Measurements from ENCODE around the gene POLR3C. TPM values are rescaled to one million over a fixed set of nuclear protein-coding genes. Genes with fewer than 3 reads are reported as not detected.

The POLR3C gene
- total and polyA plus RNA-seq, 2 donors from 2014 or later: 16.1 to 30.0 TPM

GRCh38 chr1:145778146-145778540, 45.9 kb upstream of the POLR3C start:
- Histone ChIP-seq H3K9me3 (ENCODE audit: control insufficient read depth in 2 of 3, insufficient read depth in 1 of 3, low read length in 3 of 3) (no peaks in the 10 kb centered on the region), H3K4me3 (ENCODE audit: low read length in 3 of 3) (no peak overlapping the region), H3K4me1 (ENCODE audit: control insufficient read depth in 2 of 3, insufficient read depth in 2 of 3, low read depth in 1 of 3, low read length in 3 of 3) (no peaks in the 10 kb centered on the region), H3K27me3 (ENCODE audit: control insufficient read depth, insufficient read depth, low read length) (no peaks in the 10 kb centered on the region), H3K27ac (ENCODE audit: low read depth in 2 of 2, low read length in 2 of 2) (no peak overlapping the region), H3K9ac (ENCODE audit: low read length in 3 of 3) (no peak overlapping the region), H3K36me3 (ENCODE audit: control insufficient read depth in 2 of 3, insufficient read depth in 3 of 3, low read length in 3 of 3) (no peaks in the 10 kb centered on the region)
- DNase-seq: no peak
- intact Hi-C loops (cut with DNase I): no loop called here
- no peak for TF ChIP-seq CTCF (IDR thresholded peaks at IDR 0.05; ENCODE audit: borderline replicate concordance, extremely low read depth, insufficient read depth)
- no peak for FAIRE-seq

- Histone ChIP-seq H3K9ac (ENCODE audit: low read length in 3 of 3) (no peak overlapping the region), H3K9me3 (ENCODE audit: control insufficient read depth in 2 of 3, insufficient read depth in 1 of 3, low read length in 3 of 3) (no peaks in the 10 kb centered on the region), H3K27me3 (ENCODE audit: control insufficient read depth, insufficient read depth, low read length) (no peaks in the 10 kb centered on the region), H3K4me3 (ENCODE audit: low read length in 3 of 3) (no peak overlapping the region), H3K27ac (ENCODE audit: low read depth in 2 of 2, low read length in 2 of 2) (no peak overlapping the region), H3K4me1 (ENCODE audit: control insufficient read depth in 2 of 3, insufficient read depth in 2 of 3, low read depth in 1 of 3, low read length in 3 of 3) (peaks cover 0 to 4% (median 0%) of the 10 kb centered on the region in 3 donors), H3K36me3 (ENCODE audit: control insufficient read depth in 2 of 3, insufficient read depth in 3 of 3, low read length in 3 of 3) (no peaks in the 10 kb centered on the region)
- DNase-seq: no peak
- no peak for TF ChIP-seq CTCF (IDR thresholded peaks at IDR 0.05; ENCODE audit: borderline replicate concordance, extremely low read depth, insufficient read depth)
- FAIRE-seq: no peak
- intact Hi-C loops (cut with DNase I): no loop called here
Observed at GRCh38 chr1:145782272-145783099, 41.5 kb upstream of the POLR3C start.

GRCh38 chr1:145784409-145784808, 39.6 kb upstream of the POLR3C start:
- H3K9ac ChIP-seq (ENCODE audit: low read length in 3 of 3): no peak overlapping the region
- peaks cover 0 to 5% (median 4%) of the 10 kb centered on the region in 3 donors for H3K36me3 ChIP-seq (ENCODE audit: control insufficient read depth in 2 of 3, insufficient read depth in 3 of 3, low read length in 3 of 3)
- intact Hi-C loops (cut with DNase I): no loop called here
- no peak overlapping the region for H3K4me3 ChIP-seq (ENCODE audit: low read length in 3 of 3)
- DNase-seq: no peak
- no peaks in the 10 kb centered on the region for H3K27me3 ChIP-seq (ENCODE audit: control insufficient read depth, insufficient read depth, low read length)
- TF ChIP-seq CTCF (IDR thresholded peaks at IDR 0.05; ENCODE audit: borderline replicate concordance, extremely low read depth, insufficient read depth): no peak
- peaks cover 0 to 4% (median 0%) of the 10 kb centered on the region in 3 donors for H3K4me1 ChIP-seq (ENCODE audit: control insufficient read depth in 2 of 3, insufficient read depth in 2 of 3, low read depth in 1 of 3, low read length in 3 of 3)
- H3K9me3 ChIP-seq (ENCODE audit: control insufficient read depth in 2 of 3, insufficient read depth in 1 of 3, low read length in 3 of 3): no peaks in the 10 kb centered on the region
- no peak for FAIRE-seq
- H3K27ac ChIP-seq (ENCODE audit: low read depth in 2 of 2, low read length in 2 of 2): no peak overlapping the region

All from kidney (tissue), 14 donors.